ENCODE data around the gene RASAL2.
A peak's percentile ranks its signal among the peaks of the same experiment; 100 is the strongest.
"Not testable (repeated sequence)": the region's sequence is repeated elsewhere in the genome, so short reads cannot be mapped to it uniquely, and the experiment has no call there.

RASAL2 gene

DNA sequence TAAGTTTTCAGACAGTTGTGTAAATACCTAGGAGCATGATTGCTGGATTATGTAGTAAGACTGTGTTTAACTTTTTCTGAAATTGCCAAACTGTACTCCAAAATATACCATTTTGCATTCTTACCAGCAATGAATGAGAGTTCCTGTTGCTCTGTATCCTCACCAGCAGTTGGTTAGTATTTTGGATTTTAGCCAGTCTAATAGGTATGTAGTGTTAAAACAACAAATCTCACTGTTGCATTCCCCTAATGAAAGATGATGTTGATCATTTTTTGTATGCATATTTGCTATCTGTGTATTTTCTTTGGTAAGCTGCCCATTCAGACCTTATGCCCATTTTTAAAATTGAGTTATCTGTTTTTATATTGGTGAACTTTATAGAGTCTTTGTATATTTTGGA, 89.9 kb downstream of the RASAL2 start:
- H3K4me3 ChIP-seq (ENCODE audit: low read depth, low read length), result no peak overlapping the region
- POLR2A ChIA-PET, result no interaction called here
- TF ChIP-seq, protein P1, sequence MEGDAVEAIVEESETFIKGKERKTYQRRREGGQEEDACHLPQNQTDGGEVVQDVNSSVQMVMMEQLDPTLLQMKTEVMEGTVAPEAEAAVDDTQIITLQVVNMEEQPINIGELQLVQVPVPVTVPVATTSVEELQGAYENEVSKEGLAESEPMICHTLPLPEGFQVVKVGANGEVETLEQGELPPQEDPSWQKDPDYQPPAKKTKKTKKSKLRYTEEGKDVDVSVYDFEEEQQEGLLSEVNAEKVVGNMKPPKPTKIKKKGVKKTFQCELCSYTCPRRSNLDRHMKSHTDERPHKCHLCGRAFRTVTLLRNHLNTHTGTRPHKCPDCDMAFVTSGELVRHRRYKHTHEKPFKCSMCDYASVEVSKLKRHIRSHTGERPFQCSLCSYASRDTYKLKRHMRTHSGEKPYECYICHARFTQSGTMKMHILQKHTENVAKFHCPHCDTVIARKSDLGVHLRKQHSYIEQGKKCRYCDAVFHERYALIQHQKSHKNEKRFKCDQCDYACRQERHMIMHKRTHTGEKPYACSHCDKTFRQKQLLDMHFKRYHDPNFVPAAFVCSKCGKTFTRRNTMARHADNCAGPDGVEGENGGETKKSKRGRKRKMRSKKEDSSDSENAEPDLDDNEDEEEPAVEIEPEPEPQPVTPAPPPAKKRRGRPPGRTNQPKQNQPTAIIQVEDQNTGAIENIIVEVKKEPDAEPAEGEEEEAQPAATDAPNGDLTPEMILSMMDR (IDR thresholded peaks at IDR 0.05; ENCODE audit: insufficient read depth, low read length, missing control alignments), result no peak
- DNase-seq (ENCODE audit: low read depth, low spot score), result no peak
- CTCF ChIA-PET, result no interaction called here

DNA sequence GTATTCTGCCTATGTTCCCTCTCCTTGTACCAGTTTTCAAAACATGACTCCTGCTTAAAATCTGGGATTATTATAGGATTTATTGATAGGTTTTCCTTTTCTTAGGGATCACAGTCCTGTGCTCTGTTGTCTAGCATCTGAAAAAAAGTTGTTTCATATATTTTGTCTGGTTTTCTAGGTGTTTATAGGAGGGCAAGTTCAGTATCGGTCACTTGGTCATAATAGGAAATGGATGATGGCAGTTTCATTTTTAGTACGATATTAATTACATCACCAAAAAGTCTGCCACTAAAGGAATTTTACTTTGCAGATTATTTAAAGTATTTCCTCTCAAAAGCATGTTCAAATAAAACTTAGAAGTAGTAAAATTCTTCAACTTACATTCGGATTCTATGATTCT, 94.4 kb downstream of the RASAL2 start:
- DNase-seq (ENCODE audit: low read depth, low spot score), result no peak
- TF ChIP-seq, protein P1 (IDR thresholded peaks at IDR 0.05; ENCODE audit: insufficient read depth, low read length, missing control alignments), result no peak
- CTCF ChIA-PET, result interaction anchor here (1.4 to 1.6 kb wide), 2 partner anchors 112 to 157 kb away, joined by 6 read pairs; no protein-coding TSS in a partner anchor
- POLR2A ChIA-PET, result no interaction called here
- no peak overlapping the region for H3K4me3 ChIP-seq (ENCODE audit: low read depth, low read length)

DNA sequence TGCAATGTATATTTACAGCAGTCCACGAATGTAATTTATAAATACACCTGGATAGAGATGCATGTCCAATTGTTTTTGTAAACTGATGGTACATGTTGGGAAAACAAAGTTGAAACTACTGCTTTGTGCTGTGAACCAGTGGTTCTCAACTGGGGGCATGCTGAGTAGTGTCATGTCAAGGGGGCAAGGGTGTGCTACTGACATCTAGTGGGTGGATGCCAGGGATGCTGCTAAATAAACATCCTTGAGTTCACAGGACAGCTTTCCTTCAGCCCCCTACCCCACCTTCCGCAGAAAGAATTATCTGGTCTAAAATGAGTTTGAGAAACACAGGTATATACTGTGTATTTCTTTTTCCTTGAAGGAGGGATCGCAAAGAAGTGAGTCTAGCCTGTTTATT, 95.9 kb downstream of the RASAL2 start:
- CTCF ChIA-PET, result interaction anchor here (1.2 kb wide), 1 partner anchor 93 kb away, joined by 3 read pairs; no protein-coding TSS in a partner anchor
- POLR2A ChIA-PET, result no interaction called here
- TF ChIP-seq, protein P1 (IDR thresholded peaks at IDR 0.05; ENCODE audit: insufficient read depth, low read length, missing control alignments), result peak; percentile 30
- DNase-seq (ENCODE audit: low read depth, low spot score), result no peak
- H3K4me3 ChIP-seq (ENCODE audit: low read depth, low read length), result no peak overlapping the region

DNA sequence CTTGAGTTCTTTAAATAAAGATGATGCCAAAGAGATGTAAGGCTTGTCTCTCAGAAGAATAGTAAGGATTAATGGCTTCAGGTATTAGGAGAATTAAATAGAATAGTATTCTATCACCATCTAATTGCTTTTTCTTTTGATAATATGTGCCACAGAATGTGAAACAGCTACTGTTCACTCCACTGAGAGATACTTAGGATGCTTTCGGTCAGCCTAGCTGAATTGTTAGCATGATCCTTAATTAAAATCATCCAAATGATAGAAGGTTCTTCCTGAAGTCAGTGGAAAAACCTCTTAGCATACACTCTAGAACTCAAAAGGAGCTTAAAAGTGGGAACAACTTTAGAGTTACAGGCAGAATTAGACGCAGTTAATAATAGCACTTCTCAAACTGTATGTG, 97.0 kb downstream of the RASAL2 start:
- ChIA-PET CTCF (interaction anchor here (0.6 to 0.8 kb wide), 2 partner anchors 135 to 159 kb away, joined by 3 read pairs; no protein-coding TSS in a partner anchor), POLR2A (no interaction called here)
- no peak for DNase-seq (ENCODE audit: low read depth, low spot score)
- TF ChIP-seq, protein P1 (IDR thresholded peaks at IDR 0.05; ENCODE audit: insufficient read depth, low read length, missing control alignments), result no peak
- no peak overlapping the region for H3K4me3 ChIP-seq (ENCODE audit: low read depth, low read length)

DNA sequence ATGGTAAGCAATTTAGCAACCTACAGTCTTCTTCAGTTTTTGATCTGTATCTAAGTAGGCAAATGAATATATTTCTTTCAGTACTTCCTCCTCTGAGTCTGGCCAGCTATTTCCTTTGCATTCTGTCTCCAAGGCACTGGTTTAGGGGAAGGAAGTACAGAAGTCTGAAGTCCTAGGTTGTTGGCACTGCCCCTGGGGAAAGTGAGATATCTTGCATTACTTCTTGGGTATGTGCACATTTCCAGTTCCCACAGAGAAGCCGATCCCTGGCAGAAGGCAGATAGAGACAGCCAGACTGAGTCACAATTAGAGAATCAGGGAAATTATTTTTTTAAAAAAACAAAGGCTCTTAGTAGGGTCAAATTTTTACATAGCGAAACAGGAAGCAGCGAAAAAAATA, 98.8 kb downstream of the RASAL2 start:
- peak; percentile 21 for DNase-seq (ENCODE audit: low read depth, low spot score)
- CTCF ChIA-PET, result interaction anchor here (1.8 kb wide), 1 partner anchor 161 kb away, joined by 6 read pairs; no protein-coding TSS in a partner anchor
- TF ChIP-seq, protein P1 (IDR thresholded peaks at IDR 0.05; ENCODE audit: insufficient read depth, low read length, missing control alignments), result no peak

DNA sequence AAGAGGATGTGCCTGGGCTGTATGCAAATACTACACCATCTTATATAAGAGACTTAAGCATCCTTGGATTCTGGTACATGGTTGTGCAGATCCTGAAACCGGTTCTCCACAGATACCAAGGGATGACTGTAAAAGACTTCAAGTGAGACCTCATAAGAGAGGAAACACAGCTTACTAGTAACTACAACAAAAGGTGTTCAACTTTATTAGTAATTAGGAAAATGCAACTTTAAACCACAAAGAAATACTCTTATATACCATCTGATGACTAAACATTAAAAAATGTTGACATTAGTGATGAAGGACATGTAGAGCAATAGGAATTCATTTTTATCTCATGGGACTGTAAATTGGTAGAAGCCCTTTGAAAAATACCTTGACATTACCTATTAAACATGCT, 102.7 kb downstream of the RASAL2 start:
- CTCF ChIA-PET, result no interaction called here
- H3K4me3 ChIP-seq (ENCODE audit: low read depth, low read length), result no peak overlapping the region
- POLR2A ChIA-PET, result no interaction called here
- TF ChIP-seq, protein P1 (IDR thresholded peaks at IDR 0.05; ENCODE audit: insufficient read depth, low read length, missing control alignments), result no peak
- DNase-seq (ENCODE audit: low read depth, low spot score), result no peak

More for the DNA sequence above, 98.8 kb downstream of the RASAL2 start:
- no peak overlapping the region for H3K4me3 ChIP-seq (ENCODE audit: low read depth, low read length)
- POLR2A ChIA-PET, result no interaction called here

DNA sequence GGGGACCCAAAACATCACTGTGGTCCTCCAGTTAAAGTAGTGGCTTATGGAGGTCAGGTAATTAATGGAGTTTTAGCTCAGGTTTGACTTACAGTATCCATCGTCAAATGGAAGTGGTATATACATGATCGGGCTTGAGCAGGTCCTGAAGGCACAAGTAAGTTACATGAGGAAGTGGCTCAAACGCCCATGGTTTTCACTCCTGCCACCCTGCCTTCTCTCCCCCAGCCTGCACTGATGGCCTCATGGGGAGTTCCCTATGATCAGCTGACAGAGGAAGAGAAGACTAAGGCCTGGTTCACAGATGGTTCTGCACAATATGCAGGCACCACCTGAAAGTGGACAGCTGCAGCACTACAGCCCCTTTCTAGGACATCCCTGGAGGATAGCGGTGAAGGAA, 108.2 kb downstream of the RASAL2 start:
- DNase-seq (ENCODE audit: low read depth, low spot score); POLR2A ChIA-PET; H3K4me3 ChIP-seq (ENCODE audit: low read depth, low read length); CTCF ChIA-PET: not testable (repeated sequence)

DNA sequence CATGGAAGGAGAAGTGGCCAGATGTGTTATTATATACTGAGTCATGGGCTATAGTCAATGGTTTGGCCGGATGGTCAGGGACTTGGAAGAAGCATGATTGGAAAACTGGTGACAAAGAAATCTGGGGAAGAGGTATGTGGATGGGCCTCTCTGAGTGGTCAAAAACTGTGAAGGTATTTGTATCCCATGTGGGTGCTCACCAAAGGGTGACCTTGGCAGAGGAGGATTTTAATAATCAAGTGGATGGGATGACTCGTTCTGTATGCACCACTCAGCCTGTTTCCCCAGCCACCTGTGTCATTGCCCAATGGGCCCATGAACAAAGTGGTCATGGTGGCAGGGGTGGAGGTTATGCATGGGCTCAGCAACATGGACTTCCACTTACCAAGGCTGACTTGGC, 108.6 kb downstream of the RASAL2 start:
- POLR2A ChIA-PET; DNase-seq (ENCODE audit: low read depth, low spot score); CTCF ChIA-PET; H3K4me3 ChIP-seq (ENCODE audit: low read depth, low read length): not testable (repeated sequence)

DNA sequence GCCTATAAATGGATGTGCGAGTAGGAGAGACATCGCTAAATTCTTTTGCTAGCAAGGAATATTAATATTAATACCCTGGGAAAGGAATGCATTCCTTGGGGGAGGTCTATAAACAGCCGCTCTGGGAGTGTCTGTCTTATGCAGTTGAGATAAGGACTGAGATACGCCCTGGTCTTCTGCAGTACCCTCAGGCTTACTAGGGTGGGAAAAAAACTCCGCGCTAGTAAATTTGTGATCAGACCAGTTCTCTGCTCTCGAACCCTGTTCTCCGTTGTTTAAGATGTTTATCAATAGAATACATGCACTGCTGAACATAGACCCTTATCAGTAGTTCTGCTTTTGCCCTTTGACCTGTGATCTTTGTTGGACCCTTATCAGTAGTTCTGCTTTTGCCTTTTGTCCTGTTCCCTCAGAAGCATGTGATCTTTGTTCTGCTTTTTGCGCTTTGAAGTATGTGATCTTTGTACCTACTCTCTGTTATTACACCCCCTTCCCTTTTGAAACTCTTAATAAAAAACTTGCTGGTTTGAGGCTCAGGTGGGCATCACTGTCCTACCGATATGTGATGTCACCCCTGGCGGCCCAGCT, 114.5 kb downstream of the RASAL2 start:
- POLR2A ChIA-PET; H3K4me3 ChIP-seq (ENCODE audit: low read depth, low read length); DNase-seq (ENCODE audit: low read depth, low spot score); CTCF ChIA-PET: not testable (repeated sequence)
